ENCODE measurements around the gene NDUFB8.

DNA sequence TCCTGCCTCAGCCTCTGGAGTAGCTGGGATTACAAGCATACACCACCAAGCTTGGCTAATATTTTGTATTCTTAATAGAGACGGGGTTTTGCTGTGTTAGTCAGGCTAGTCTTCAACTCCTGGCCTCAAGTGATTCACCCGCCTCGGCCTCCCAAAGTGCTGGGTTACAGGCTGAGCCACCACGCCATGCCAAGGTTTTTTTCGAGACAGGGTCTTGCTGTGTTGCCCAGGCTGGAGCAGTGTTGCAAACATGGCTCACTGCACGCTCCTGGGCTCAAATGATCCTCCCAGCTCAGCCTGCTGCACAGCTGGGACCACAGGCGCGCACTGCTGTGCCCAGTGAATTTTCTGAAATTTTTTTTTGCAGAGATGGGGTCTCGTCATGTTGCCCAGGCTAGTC lies 6.7 kb downstream of the NDUFB8 start:
- TF ChIP-seq YY1 (IDR thresholded peaks at IDR 0.05; ENCODE audit: insufficient read depth, insufficient read length) (no peak), ZNF274 (IDR thresholded peaks at IDR 0.05; ENCODE audit: low read depth, low read length) (no peak), SUZ12 (IDR thresholded peaks at IDR 0.05; ENCODE audit: extremely low read depth, insufficient read depth, insufficient read length) (no peak)

Measured in NT2/D1 (cell line).